ENCODE data around the gene CYP2B6.
"Not testable (repeated sequence)": the region's sequence is repeated elsewhere in the genome, so short reads cannot be mapped to it uniquely, and the experiment has no call there.

Gene CYP2B6

DNA sequence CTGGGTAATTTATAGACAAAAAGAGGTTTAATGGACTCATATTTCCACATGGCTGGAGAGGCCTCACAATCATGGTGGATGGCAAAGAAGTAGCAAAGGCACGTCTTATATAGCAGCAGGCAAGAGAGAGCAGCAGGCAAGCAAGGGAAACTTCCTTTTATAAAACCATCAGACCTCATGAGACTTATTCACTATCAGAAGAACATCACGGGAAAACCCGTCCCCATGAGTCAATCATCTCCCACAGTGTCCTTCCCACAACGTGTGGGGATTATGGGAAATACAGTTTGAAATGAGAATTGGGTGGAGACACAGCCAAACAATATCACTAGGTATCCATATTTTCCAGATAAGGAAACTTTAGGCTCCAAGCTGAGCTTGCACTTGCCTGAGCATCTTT is 9.5 kb upstream of the CYP2B6 start:
- DNase-seq, result no peak

DNA sequence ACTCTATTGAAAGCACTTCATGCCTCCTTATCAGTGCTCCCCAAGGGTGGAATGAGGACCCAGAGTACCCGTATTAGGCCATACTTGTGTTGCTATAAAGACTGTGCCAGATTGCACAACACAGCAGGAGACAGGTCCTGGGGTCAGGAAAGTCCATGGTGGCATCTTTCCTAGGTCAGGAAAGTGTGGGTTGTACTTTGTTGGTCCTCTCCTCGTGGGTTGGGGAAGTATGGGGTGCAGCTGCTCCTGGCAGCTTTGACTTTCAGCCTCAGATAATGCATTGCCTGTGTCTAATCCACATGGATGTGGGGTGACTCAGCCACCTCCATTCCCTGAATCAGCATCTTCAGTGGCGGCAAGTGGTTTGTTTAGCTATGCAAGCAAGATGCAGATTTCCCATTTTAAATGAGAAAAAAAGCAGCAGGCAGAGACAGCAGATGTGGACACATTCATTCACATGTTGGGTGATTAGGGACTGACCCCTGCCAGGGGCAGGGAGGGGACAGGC is 8.4 kb upstream of the CYP2B6 start:
- no peak for DNase-seq

DNA sequence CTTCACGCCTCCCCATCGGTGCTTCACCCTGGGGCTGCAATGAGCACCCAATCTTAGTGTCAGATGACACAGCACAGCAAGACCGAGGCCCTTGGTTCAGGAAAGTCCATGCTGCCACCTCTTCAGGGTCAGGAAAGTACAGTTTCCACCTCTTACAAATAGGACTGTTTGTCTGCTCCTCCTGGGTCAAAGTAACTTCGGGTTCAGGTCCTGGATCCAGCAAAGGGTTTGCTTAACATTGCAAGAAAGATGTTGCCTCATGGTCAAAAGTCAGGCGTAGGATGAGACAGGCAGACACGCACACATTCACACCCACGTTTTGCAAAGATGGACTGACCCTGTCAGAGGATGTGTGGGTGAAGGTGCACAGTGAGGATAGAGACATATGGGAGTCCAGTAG is 1.6 kb upstream of the CYP2B6 start:
- DNase-seq, result no peak

DNA sequence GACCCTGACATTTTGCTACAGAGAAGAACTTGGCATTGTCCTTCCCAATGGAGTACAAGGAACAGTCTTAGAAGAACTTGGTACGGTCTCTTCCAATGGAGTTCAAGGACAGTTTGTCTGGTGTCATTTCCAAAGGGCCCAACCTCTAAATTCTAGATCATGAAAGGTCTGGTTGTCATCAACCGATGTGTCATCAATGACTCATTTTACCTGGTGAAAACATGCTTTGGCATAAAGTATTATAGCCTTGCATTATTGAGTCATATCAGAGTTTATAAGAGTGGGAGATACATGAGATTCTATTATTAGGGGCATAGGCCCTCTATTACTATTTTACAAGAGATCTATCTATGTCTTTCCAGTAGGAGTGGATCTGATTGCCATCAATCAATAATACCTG is 4.3 kb downstream of the CYP2B6 start:
- no peak for DNase-seq

DNA sequence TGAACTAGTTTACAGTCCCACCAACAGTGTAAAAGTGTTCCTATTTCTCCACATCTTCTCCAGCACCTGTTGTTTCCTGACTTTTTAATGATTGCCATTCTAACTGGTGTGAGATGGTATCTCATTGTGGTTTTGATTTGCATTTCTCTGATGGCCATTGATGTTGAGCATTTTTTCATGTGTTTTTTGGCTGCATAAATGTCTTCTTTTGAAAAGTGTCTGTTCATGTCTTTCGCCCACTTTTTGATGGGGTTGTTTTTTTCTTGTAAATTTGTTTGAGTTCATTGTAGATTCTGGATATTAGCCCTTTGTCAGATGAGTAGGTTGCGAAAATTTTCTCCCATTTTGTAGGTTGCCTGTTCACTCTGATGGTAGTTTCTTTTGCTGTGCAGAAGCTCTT is 7.9 kb downstream of the CYP2B6 start:
- DNase-seq, result not testable (repeated sequence)

DNA sequence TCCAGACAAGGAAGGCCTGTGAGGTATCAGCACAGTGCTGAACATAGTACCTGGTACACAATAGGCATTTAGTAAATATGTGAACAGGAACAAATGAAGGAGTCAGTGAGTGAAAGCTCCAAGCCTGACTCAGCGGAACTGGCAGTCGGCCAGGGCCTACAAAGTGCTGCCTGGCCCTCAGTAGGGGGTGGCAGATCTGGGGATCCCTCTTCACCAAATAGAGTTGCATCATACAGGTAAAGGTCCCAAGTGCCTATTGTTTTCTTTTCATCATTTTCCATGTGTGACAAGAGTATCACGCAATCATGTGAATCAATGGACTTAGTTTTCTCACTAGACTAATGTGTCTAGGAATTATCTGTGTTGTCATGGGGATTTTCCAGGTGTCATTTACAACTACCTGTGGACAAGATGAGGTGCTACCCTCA is 9.2 kb downstream of the CYP2B6 start:
- no peak for DNase-seq

DNA sequence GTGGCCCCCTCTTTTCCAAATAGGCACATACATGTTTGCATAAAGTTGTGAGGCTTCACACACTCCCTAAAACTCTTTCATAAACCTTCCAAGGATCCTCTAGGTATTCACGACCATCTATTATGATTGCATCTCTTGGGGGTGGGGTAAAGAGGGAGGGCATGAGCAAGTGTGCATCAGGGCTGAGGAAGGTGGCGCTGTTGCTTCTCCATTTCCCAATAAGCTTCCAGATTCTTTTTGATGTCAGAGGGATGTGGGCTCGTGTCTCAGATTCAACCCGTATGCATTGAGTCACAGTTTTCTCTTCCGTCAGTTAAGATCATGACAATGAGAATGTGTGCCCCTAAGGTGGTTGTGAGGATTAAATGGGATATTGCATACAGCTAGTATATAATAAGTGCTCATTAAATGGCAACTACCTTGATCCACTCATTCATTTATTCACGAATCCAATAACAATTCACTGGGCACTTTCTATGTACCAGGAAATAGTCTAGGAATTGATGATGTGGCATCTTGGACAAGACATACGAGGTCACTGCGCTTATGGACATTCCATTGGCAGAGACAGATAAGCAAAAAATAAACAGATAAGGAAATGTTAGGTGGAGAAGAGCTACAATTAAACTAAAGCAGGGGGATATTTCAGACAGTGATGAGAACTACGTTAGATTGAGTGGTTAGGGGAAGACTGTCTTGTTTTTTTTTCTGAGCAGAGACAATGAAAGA is 10.3 kb downstream of the CYP2B6 start:
- no peak for DNase-seq

DNA sequence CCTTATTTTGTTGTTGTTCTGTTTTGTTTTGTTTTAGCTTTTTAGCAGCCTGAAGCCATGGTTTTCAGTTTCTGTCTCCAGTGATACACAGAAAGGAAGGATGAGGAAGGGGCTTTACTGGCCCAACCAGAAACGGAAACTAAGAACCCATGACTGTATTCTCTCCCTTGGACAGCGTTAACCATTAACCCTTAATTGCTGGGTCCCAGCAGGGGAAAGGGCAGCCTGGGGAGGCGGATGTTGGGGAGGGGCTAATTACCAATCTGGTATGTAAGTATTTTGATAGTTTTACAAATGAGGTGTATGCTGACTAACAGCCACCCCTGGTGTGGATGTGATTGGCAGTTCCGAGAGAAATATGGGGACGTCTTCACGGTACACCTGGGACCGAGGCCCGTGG is 12.6 kb downstream of the CYP2B6 start:
- DNase-seq, result not testable (repeated sequence)

DNA sequence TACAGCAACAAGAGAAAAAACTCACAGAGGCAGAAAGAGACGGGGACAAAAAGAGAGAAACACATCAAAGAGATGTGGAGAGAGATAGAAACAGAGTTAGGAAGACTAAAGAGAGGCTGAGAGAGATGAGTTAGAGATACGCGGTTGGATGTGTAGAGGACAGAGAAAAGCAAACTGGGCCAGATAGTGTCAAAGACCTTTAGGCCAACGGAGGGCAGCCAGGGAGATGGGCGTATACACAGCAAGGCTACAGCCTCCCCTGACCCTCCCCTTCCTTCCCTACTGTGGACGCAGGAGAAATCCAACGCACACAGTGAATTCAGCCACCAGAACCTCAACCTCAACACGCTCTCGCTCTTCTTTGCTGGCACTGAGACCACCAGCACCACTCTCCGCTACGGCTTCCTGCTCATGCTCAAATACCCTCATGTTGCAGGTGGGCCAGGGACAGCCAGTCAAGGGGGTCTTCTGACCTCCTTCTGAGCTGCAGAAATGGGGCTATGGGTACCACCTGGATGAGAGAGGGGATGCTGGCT is 18.7 kb downstream of the CYP2B6 start:
- DNase-seq, result no peak

DNA sequence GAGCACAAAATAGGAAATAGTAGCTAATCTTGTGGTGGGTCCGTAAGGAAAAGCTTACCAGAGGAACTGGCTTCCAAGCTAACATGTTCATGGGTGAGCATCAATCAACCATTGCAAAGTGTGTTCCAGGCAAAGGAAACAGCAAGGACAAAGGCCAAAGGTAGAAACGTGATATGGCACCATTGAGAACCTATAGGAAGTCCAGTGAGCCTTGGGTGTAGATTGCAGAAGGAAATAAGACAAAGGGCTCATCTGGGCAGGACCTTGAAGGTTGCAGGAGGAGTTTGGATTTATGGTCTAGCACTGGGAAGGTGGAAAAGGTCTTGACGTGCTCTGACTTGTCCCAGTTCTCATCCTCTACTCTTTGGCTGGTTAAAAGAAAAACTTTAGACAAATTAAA is 22.3 kb downstream of the CYP2B6 start:
- DNase-seq, result no peak

DNA sequence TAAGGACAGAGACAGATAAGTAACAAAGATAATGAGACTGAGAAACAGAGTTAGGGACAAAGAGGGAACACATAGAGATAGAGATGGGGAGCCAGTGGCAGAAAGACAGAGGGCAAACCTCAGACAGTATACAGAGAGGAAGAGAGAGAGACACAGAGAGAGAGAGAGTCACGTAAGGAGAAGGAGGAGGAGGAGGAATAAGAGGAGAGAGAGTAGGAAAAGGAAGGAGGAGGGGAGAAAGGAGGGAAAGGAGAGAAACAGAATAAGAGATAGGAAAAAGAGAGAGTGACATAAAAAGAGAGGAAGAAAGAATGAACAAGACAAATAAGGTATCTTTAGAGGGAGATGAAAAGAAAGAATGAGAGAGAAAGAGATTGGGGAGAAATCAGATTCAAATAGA is 23.6 kb downstream of the CYP2B6 start:
- no peak for DNase-seq

DNA sequence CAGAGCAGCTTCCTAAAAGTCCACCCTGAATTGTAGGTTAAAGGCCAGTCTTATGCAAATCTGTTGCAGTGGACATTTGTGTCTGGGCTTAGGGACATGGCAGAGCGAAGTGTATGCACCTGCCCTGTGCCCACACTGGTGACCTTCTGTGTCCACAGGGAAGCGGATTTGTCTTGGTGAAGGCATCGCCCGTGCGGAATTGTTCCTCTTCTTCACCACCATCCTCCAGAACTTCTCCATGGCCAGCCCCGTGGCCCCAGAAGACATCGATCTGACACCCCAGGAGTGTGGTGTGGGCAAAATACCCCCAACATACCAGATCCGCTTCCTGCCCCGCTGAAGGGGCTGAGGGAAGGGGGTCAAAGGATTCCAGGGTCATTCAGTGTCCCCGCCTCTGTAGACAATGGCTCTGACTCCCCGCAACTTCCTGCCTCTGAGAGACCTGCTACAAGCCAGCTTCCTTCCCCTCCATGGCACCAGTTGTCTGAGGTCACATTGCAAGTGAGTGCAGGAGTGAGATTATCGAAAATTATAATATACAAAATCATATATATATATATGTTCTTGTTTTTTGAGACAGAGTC is 25.5 kb downstream of the CYP2B6 start:
- DNase-seq, result no peak

DNA sequence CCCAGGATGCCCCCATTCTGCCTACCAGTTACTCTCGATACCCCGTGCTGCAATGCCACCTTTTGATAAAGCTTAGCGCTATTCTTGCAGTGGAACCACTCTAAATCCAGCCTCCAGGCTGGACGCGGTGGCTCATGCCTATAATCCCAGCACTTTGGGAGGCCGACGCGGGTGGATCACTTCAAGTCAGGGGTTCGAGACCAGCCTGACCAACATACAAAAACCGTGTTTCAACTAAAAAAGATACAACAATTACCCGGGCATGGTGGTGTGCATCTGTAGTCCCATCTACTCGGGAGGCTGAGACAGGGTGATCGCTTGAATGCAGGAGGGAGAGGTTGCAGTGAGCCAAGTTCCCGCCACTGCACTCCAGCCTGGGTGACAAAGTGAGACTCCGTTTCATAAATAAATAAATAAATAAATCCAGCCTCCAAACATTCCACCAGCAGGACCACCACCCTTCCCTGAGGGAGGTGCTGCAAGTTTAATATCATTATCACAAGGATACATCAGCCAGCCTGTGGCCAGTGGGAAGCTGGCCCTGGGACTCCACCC is 27.7 kb downstream of the CYP2B6 start:
- DNase-seq, result no peak

DNA sequence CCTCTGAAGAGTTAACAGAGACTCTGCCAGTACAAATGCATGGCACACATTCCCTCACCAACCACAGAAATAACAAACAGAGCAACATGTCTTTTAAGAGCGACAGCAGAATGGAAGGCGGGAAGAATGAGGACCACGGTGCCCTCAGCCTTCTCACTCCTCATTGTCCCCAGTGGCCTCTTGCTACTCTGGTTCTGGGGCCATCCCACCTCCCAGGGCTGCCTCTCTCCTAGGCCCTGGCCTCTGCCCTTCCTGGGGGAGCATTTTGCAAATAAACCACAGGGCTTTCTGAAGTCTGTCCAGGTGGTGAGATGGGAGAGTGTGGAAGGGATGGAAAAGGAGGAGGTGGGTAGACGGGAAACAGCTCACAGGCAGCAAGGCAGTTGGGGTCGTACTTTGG is 28.3 kb downstream of the CYP2B6 start:
- DNase-seq, result no peak

DNA sequence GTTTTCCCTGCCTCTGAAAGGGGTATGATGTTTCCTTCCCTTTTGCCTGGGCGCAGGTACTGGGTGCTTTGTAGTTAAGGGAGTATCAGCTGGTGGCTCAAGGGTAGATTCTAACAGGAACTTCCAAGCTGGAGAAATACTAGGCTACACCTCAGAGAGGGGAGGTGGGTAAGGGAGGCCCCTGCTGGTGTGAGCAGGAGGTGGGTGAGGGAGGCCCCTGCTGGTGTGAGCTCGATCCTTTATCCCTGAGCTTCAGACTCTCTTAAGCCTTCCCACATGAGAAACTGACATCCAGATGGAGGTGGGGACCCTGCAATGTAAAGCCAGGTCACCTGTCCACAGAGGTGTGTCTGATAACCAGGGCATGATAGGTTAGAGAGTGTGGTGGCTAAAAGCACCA is 32.1 kb downstream of the CYP2B6 start:
- no peak for DNase-seq

DNA sequence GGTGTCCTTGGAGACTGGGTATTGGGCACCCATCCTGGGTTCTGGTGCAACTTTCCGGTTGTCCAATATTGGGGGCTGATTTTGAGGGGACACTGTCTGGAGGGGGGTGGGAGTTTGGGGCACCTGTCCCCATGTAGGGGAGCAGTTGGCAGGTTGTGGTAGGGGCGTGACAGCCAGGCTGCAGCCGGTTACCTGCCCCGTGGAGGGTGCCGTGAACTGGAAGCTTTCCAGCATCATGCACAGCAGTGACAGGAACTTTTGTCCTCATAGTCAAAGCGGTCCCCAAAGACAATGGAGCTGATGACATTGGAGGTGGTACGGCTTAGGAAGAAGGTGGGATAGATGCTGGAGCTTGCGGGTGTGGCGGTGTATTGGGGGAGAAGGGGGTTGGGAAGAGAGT is 34.3 kb downstream of the CYP2B6 start:
- DNase-seq, result no peak

DNA sequence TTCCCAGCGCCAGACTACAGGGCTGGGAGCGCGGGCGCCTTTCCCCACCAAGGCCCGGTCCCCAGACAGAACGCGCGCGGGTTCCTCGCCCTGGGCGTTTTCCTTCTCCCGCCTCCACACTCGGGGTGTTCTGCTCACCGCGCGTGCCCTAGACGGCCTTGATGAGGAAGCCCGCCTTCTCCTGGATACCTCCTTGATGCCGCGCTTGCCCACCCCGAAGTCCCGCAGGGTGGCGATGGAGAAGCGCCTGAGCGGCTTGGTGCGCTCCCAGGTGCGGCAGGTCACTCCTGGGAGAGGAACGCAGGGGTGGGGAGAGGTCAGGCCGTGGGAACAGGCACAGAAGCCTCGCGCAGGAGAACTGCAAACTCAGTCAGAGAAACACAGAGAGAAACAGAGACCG is 34.8 kb downstream of the CYP2B6 start:
- no peak for DNase-seq

DNA sequence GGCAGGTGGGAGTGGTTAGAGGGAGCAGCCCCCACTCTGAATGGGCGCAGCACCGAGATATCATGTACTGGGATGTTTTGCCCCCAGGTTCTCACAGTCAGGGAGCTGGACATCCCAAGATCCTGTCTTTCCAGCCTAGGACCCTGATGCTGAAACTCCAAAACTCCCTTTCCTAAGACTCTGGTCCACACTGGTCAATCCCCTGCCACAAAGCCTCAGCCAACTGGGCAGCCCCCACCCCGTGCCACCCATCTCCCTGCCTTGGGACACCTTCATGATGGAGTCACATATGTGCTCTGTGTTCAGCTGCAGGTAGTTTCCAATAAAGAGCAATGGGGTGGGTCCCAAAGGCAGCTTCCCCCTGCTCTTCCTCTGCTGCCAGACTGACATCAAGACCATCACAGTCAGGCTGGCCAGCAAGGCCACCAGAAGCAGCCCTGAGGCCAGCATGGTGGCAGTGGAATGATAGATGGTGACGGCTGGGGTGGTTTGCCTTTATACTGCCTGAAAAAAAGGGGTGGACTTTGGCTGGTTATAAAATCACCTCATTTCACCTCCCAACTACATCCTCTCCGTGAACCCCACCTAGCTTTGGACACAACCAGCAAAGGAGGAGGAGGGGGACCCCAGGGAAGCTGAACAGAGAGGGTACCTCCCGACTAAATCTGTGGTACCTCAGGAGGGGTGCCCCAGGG is 36.3 kb downstream of the CYP2B6 start:
- DNase-seq, result no peak

DNA sequence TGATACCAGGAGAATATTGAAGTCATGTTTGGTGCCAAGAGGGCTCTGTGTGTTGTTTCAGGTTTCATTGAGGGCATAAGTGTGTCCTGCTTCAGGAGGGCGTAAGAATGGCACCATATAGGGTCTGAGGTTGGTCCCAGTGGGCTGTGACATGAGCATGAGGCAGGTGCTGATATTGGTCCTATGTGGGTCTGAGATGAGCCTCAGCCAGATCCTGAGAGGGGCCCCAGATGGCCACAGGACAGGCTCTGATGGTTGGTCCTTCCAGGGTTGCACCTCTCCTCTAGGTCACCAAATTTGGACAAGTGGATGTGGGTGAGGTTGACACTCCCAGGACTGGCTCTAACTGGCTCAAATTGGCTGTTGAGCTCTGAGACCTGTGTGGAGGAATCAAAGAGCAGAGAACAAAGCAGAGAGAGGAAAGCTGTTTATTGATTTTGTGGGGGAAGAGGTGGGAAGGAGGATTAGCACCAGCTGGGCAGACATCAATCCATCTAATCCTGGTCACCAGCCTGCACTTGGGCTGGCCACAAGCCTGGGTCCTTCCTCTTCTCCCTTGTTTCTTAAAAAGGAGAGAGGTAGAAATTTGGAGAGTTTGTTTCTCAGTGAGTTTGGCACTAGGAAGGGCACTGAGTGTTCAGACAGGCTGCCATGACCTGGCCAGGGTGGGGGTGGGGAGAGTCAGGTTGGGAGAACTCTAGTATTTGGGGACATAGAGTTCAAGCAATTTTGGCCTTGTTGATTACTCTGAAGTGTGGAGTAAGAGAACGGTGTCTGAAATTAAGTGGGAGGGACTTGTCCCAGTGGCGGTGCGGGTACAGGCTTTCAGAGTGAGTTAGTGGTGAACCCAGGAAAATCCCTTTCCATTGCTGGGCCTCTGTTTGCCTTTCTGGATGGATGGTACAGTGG is 38.7 kb downstream of the CYP2B6 start:
- DNase-seq, result no peak

DNA sequence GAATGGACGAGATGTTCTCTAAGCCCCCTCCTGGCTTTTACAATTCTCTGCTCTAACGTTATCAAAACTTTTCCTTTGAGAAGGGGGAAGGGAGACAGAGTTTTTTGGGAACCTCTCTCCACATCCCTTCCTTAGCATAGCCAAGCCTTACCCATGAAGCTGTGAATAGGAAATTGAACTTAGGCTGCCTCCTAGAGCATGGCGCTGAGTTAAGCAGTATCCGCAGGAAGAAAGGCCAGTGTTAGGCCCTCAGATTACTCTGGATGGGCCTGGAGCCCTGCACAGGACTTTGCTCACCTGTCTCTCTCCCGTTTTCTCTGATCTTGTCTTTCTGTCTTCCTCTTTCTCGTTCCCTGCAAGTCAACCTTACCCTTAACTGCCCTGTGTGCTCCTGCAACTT is 39.6 kb downstream of the CYP2B6 start:
- no peak for DNase-seq

DNA sequence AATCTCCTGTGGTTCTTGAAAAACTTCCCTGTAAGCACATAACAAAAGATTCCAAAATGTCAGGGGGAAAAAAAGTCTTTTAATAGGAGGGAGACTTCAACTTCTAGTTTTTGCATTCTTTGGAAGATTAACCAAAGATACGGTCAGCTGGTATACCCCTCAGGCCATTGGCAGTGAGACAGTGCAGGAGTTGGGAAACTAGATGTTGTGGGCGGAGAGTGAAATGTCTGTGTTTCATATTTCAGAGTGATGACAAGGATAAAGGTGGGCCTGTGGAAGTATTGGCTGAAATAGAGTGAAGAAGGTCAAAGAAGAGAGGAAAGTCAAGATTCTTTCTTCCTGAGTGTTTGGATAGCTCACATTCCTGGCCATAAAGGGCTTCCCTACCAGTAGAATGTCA is 40.8 kb downstream of the CYP2B6 start:
- DNase-seq, result no peak

DNA sequence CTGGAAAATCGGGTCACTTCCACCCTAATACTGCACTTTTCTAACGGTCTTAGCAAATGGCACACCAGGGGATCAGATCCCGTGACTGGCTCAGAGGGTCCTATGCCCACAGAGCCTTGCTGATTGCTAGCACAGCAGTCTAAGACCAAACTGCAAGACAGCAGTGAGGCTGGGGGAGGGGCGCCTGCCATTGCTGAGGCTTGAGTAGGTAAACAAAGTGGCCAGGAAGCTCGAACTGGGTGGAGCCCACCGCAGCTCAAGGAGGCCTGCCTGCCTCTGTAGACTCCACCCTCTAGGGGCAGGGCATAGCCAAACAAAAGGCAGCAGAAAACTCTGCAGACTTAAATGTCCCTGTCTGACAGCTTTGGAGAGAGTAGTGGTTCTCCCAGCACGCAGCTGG is 42.2 kb downstream of the CYP2B6 start:
- not testable (repeated sequence) for DNase-seq

DNA sequence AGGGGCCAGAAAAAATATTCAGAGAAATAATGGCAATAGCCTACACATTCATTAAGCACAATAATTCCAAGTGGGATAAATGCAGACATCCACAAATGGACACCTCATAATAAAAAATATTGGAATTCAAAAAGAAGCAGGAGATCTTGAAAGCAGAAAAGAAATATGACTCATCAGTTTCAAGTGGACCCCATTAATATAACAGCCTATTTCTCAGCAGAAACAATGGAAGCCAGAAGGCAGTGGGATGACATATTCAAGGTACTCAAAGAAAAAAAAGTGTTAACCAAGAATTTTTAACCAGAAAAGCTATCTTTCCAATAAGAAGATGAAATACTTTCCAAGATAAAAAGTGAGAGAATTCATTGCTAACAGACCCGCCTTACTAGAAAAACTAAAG is 48.7 kb downstream of the CYP2B6 start:
- no peak for DNase-seq
